Measurements from ENCODE around the gene PSAPL1.
"Not testable (repeated sequence)": the region's sequence is repeated elsewhere in the genome, so short reads cannot be mapped to it uniquely, and the experiment has no call there.

The PSAPL1 gene

DNA sequence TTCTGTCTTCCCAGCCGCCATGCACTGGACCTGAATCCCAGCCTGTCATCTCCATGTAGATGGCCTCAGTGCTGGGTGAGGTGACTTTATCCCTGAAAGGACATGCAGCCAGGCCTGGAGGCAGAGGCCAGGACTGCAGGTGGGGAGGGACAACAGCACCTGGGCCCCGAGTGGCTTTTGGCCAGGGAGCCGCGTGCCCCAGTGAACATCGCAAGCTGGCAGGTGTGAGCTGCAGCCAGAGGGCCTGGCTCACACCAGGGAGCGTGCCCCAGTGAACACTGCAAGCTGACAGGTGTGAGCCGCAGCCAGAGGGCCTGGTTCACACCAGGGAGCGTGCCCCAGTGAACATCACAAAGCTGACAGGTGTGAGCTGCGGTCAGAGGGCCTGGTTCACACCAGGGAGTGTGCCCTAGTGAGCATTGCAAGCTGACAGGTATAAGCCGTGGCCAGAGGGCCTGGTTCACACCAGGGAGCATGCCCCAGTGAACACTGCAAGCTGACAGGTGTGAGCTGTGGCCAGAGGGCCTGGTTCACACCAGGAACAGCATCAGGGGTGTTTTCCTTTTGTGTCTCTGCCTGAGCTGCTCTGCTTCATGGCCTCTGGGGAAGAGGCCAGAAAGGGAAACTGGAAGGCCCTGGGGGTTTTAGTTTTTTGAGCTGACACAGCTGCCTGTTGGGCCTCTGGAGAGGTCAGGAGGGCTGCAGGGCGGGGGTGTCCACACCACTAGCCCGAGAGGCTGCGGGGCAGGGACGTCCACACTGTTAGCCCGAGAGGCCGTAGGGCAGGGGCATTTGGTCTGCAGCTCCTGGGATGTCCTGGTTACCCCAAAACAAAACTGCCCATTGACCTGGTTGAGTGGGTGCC lies 22.7 kb upstream of the PSAPL1 start:
- no peak for DNase-seq

DNA sequence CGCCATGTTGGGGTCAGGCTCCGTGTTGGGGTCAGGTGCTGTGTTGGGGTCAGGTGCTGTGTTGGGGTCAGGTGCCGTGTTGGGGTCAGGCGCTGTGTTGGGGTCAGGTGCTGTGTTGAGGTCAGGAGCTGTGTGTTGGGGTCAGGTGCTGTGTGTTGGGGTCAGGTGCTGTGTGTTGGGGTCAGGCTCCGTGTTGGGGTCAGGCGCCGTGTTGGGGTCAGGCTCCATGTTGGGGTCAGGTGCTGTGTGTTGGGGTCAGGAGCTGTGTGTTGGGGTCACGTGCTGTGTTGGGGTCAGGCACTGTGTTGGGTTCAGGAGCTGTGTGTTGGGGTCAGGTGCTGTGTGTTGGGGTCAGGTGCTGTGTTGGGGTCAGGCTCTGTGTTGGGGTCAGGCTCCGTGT lies 18.1 kb upstream of the PSAPL1 start:
- DNase-seq = not testable (repeated sequence)

DNA sequence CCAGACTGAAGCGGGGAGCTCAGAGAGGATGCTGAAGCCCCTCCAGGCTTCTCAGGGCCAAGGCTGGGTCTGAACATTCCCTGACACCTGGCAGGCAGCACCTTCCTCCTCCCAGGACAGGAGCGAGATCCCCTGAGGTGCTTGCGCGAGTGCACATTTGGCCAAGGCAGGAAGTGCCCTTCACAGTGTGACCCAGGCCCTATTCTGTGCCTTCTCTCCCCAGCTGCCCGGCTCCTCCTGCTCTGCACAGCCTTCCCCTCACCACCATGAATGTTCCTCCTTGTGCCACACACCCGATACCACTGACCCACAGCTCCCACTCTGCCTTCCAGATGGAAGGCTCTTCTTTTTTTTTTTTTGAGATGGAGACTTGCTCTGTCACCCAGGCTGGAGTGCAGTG lies 17.1 kb upstream of the PSAPL1 start:
- DNase-seq = no peak

DNA sequence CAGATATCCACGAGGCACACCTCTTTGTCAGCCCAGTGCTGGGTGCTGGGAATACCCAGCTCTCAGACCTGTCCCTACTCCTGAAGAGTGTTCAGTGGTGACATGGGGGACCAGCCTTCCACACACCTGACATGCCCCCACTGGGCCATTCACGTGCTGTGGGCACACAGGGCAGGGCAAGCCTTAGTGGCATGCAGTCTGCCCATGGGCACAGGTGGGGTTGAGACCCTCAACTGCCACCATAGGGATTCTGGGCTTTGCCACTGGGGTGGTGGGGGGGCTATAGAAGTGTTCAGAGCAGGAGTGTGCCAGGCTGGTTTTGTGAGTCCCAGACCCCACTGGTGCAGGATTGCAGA lies 16.7 kb upstream of the PSAPL1 start:
- DNase-seq = no peak

GRCh38 chr4:7450775-7451433 lies 16.2 kb upstream of the PSAPL1 start:
- no peak for DNase-seq

DNA sequence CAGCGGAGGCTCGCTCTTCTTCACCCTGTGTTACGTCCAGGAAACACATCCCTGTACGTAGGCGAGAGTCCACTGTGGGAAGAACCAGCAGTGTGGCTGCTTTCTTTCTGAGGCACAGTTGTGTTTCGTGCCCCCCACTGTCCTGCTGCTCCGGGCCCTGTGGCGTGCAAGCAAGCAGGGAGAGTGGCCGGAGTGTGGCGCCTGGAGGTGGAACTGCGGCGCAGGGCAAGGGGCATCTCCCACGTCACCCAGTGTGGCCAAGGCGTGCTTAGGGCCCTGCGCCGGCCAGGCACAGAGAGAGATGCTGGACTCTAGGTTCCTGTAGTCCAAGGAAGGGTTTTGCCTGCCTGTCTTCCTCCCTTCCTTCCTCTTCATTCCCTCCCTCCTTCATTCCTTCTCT lies 13.3 kb upstream of the PSAPL1 start:
- no peak for DNase-seq

DNA sequence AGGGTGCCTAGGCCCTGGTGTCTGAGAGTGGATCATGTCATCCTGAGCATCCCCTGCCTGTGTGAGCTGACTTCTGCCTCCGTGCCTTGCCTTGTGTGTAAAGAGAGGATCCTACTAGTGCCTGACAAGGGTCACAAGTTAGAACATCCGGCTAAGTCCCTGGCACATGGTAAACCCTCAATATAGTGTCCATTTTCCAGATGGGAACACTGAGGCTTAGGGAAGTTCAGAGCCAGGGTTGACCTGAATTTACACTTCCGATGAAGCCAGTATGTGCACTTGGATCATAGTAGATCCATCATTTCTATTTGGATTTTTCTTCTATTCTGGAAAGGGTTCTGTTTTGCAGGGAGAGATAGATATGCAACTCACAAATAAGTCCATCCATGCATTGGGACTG lies 12.5 kb upstream of the PSAPL1 start:
- DNase-seq = no peak

GRCh38 chr4:7444731-7445130 lies 10.0 kb upstream of the PSAPL1 start:
- DNase-seq = no peak

DNA sequence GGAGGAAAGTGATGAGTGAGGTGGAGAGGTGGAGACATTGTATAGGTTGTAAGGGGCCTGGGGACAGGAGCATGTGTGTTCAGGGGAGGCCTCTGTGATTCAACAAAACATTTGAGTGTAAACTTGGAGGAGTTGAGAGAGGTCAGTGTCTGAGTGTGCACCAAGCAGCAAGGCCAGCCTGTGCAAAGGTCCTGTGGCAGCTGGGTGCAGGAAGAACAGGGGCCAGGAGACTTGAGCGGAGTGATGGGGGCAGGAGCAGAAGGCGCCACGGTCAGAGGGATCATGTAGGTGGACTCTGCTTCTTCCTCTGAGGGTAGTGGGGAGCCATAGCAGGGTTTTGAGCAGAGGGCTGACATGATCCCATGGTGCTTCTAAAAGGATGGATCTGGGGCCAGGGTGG lies 9.6 kb upstream of the PSAPL1 start:
- no peak for DNase-seq

DNA sequence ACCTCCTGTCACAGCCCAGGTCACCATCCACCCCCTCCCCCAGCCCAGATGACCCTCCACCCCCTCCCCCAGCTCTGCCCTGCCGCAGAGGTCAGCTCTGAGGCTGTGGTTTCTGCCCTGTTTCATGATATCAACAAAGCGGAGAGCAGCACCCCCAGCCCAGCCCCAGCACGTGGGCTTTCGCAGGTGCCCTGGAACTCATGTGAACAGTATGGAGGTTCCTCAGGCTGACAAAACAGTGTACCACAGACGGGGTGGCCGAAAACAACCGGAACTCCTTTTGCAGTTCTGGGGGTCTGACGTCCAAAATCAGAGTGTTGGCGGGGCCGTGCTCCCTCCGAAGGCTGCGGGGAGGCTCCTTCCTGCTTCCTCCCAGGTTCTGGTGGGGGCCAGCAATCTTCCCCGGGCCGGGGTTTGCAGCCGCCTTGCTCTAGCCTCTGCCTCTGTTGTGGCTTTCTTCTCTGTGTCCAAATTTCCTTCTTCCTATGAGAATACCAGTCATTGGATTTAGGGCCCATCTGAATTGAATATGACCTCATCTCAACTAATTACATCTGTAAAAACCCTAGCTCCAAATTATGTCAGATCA lies 7.9 kb upstream of the PSAPL1 start:
- DNase-seq = no peak

- no peak for DNase-seq
Measured at GRCh38 chr4:7441201-7441600, 6.5 kb upstream of the PSAPL1 start.

GRCh38 chr4:7439699-7440098 lies 5.0 kb upstream of the PSAPL1 start:
- DNase-seq = no peak

DNA sequence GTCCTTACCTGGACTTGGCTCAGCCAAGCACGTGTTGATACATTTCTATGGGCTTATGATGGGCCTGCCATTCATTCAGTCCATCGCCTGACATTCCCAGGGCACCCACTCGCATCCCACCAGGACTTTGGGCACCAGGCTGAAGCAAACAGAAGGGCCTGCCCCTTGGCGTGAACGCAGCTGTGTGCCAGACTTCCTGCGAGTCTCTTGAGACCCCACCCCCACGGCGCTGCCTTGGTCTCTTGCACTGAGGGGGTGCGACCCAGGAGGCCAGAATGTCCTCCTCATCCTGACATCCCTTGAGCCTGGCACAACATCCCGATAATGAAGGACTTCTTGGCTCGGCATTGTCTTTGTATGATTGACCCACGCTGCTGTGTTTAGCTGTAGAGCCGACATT lies 1.5 kb upstream of the PSAPL1 start:
- DNase-seq = no peak

DNA sequence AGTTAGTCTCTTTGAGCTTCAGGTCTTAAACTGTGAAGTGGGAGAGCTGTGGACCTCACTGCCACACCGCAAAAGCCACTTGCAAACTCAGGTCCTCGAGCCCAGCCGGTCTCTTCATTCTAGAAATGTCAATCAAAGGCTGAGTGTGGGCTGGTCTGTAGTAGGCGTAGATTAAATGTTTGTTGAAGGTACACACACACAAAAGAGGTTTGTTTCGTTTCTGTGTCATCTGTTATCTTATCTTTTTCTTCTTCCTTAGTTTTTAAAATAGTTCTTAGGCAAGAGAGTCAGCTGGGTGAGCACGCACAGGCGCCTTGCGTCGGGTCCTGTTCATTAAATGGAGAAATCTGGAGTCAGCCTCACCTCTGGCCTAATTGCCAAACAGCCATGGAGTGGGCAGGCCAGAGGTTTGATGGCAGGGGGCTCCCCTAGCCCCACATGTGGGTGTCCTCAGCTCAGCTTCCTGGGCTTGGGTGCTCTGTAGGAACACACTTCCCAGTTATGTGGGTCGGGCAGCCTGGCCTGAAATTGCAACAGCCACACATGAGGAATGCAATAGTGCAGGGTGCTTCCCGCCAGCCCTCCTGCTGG lies 836 bp upstream of the PSAPL1 start:
- DNase-seq = no peak

DNA sequence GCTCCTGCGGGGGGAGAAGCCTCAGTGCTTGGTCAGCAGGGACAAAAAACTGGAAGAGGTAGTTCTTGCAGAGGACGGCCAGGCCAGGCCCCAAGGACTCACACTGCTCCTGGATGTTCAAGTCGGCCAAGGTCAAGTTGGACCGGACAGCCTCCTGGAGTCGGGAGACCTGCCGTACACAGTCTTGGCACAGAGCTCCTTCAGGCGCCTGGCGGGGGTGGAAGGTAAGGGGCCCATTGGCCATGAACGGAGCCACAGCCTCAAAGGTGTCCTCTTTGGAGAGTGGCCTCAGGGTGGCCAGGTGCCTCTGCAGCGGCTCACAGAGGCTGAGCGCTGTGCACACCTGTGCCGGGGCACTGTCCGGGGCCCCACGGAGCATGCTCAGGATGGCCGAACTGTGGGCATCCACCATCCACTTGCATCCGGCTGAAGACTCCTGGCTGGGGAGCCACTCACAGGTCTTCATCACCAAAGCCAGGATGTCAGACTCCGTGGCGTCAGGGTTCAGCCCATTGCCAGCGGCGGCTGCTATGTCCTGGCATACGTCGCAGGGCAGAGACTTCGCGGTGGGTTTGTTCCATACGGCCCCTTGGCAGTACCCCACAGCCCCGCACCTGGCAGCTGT lies 477 bp downstream of the PSAPL1 start:
- no peak for DNase-seq

- no peak for DNase-seq
Measured at GRCh38 chr4:7433376-7434140, 1.2 kb downstream of the PSAPL1 start.

DNA sequence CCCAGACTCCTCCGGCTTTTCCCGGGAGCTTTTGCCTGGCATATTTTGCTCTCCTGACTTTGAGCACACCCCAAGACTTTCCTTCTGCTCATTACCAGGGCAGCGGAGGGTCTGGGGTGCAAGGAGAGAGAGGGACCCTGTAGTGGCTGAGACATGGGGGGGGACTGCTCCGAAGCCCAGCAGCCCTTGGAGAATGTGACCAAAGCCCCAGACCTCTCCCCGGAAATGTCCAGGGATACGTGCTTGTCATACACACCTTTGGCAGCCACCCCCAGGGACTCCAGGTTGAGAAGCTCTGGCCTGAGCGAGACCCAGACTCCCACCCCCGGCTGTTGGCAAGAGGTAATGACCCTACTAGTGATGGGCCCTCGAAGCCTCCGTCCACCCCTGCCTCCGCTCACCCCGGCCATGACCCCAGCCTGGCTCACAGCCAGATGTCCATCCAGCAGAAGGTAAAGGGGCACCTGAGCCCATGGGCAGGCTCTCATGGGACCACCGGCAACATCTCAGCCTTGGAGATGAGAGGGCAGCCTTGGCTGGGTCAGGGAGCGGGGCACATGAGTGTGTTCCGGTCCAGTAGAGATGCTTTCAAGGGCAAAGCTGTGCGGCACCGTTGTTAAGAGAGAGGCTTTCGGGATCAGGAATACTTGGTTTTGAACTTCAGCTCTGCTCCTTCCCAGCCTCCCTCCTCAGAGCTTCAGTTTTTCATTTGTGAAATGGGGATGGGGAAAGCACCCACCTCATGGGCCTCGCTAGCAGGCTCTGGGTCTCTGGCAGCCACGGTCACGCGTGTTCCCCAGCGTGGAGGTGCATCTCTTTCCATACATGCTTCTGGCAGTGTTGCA lies 2.0 kb downstream of the PSAPL1 start:
- no peak for DNase-seq

GRCh38 chr4:7431696-7432530 lies 2.8 kb downstream of the PSAPL1 start:
- DNase-seq = no peak

DNA sequence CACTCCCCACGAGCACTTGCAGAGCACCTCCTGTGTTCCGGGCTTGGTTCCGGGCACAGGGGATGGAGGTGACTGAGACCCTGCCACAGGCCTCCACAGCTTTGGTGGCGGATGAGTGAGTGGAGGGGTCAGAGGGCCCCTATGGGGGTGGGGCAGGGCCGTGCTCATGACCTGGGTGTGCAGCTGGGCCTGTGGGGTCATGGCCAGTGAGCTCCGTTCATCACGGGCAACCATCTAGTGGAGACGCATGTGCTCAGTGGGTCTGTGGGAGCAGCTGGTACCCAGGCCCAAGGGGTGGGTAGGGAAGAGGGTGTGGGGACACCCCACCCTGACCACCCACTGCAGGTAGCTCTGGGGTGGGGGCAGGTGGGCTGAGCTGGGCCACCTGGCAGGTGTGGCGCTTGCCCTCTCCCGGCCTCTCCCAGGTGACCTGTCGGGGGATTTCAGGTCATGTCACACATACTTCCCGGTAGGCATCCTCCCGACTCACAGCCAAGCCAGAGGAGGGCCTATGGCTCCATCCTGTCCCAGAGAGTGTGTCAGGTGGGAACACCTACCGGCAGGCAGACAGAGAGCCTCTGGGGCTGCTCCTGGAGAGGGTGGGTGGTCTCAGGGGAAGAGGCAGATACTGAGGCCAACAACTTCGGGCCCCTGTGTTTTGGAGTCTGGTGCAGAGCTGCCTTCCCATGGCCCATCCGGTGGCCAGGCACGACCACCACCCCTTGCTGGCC lies 3.6 kb downstream of the PSAPL1 start:
- DNase-seq = no peak

- DNase-seq = no peak
Measured at GRCh38 chr4:7430368-7430964, 4.3 kb downstream of the PSAPL1 start.
